NCI-H524 (cell line): ENCODE measurements around the gene ZYG11B.
"Not testable (repeated sequence)": the region's sequence is repeated elsewhere in the genome, so short reads cannot be mapped to it uniquely, and the experiment has no call there.

Source experiments
- DNase-seq, 2 experiments: peaks; one replicate each; lab custom pipeline; 2025; lab: John Stamatoyannopoulos, UW

ZYG11B gene

GRCh38 chr1:52852854-52853253, 126.6 kb downstream of the ZYG11B start:
- no peak for DNase-seq

GRCh38 chr1:52855584-52855983, 129.3 kb downstream of the ZYG11B start:
- DNase-seq: no peak

GRCh38 chr1:52856026-52856425, 129.8 kb downstream of the ZYG11B start:
- no peak for DNase-seq

GRCh38 chr1:52857443-52857842, 131.2 kb downstream of the ZYG11B start:
- no peak for DNase-seq

- DNase-seq: no peak
Measured at GRCh38 chr1:52862666-52863458, 136.6 kb downstream of the ZYG11B start.

GRCh38 chr1:52867087-52867863, 141.0 kb downstream of the ZYG11B start:
- DNase-seq: no peak

GRCh38 chr1:52869727-52870126, 143.5 kb downstream of the ZYG11B start:
- DNase-seq: not testable (repeated sequence)

GRCh38 chr1:52876843-52877242, 150.6 kb downstream of the ZYG11B start:
- no peak for DNase-seq
